ENCODE results near the gene FBXL4. TPM values are rescaled to one million over a fixed set of nuclear protein-coding genes. Genes with fewer than 3 reads are reported as not detected.

FBXL4 gene
- total RNA-seq, 1 experiment from 2014 or later, result 19.6 TPM

DNA sequence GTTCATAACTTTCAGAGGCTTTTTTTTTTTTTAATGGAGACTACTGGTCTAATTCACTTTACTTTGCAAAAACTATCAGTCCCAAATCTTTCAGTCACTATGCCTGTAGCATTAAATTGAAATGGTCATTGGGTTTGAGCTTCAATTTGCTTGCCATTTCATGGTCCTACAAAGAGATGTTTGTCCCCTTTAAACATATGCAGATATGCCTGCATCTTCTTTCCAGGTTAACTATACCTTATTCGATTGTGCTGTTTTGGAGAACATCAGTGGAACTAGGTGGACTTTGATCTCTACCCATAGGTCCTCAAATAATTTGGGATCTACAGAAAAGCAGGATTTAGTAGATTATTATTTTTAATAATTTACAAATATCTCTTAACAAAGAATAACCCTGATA, 108.8 kb downstream of the FBXL4 start:
- DNase-seq (ENCODE audit: low read depth), result no peak

DNA sequence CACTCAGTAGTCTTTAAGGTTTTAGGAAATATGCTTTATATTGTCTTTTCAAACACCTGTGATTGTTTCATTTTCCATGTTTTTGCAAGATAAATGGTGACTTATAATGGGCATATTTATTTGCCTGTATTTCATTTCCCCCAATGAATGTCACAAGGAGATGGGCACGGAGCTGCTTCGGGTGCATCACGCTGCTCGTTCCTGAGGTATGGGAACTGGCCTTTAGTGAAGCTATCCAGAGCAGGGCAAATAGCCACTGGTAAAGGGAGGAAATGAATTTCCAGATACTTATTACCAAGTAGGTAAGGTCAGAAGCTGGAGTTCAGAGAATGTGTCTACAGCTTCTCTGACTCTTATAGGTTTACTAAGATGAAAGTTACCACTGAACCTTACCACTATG, 109.7 kb downstream of the FBXL4 start:
- DNase-seq (ENCODE audit: low read depth), result no peak

DNA sequence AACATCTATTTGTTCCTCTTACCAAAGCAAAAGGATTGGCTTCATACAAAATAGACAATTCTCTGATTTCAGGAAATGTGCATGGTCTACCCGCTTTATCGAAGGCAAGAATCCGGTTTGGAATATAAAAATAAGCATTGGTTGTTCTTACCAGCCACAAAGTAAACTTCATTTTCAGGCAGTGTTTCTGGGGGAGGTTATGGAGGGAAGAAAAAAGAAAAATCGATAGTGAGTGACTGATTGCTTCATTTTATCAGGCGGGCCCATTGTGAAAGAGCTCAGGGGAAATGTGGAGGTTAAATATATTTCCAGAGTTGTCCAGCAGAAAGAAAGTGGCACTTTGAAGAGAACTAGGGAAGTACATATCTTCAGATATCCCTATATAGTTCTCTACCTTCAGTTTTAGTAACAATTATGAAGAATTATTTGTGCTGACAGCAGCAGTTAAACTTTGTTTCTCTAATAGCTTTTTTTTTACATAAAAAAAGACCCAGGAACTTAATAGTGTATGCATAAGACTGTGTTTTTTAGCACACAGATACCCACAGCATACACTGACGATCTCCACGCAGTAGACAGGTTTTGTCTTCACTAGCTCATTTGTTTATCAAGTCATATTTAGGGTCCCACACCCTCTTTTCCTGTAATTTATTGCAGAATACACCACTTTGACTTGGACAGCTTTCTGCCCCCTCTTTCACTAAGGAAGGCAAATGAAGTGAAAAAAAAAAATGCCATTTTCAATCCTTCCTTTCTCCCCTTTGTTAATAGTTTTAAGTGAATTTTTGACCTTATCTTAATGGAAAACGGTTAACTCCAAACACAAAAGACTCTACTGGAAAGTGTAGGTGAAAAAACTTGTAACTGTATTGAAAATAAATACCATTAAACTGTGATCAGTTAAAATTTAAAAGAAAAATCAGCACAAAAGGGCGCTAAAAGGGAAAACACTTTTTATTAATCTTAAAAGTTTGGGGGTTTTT, 110.5 kb downstream of the FBXL4 start:
- DNase-seq (ENCODE audit: low read depth), result no peak

DNA sequence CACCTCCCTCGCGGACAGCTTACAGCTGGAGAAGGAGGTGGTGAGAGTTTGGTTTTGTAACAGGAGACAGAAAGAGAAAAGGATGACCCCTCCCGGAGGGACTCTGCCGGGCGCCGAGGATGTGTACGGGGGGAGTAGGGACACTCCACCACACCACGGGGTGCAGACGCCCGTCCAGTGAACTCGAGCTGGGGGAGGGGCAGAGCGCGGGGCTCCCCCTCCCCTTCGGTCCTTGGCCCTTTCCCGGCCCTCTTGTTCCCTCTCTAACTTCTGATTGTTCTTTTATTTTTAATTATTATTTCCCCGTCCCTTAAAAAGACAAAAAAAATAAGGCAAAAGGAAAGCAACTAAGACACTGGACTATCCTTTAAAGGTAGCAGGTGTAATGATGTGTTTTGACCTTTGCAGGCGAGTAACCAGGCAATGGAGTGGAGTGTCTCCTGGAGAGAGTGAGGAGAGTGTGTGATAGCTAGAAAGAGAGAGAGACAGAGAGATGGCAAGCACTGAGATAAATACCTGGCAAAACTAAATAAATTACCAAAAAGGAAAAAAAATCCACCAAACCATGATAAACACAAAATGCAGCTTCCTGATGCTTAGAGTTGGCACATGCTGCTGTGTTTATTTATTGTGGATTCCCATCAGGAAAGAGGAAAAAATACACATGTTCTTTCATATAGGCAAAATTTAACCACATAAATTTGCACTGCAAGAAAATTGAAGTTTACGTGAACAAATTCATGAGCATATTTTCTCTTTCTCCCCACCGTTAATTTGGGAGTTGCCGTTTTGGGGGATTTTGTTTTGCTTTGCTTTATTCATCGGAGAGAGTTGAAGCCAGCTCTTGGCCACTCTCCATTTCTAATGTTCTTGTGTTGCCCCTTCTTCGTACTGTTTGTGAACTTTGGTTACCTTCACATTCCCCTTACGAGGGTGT, 111.5 kb downstream of the FBXL4 start:
- no peak for DNase-seq (ENCODE audit: low read depth)

DNA sequence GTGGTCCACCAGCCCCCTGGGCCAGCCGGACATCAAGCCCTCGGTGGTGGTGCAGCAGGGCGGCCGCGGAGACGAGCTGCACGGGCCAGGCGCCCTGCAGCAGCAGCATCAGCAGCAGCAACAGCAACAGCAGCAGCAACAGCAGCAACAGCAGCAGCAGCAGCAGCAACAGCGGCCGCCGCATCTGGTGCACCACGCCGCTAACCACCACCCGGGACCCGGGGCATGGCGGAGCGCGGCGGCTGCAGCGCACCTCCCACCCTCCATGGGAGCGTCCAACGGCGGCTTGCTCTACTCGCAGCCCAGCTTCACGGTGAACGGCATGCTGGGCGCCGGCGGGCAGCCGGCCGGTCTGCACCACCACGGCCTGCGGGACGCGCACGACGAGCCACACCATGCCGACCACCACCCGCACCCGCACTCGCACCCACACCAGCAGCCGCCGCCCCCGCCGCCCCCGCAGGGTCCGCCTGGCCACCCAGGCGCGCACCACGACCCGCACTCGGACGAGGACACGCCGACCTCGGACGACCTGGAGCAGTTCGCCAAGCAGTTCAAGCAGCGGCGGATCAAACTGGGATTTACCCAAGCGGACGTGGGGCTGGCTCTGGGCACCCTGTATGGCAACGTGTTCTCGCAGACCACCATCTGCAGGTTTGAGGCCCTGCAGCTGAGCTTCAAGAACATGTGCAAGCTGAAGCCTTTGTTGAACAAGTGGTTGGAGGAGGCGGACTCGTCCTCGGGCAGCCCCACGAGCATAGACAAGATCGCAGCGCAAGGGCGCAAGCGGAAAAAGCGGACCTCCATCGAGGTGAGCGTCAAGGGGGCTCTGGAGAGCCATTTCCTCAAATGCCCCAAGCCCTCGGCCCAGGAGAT, 112.4 kb downstream of the FBXL4 start:
- DNase-seq (ENCODE audit: low read depth), result peak; percentile 15

DNA sequence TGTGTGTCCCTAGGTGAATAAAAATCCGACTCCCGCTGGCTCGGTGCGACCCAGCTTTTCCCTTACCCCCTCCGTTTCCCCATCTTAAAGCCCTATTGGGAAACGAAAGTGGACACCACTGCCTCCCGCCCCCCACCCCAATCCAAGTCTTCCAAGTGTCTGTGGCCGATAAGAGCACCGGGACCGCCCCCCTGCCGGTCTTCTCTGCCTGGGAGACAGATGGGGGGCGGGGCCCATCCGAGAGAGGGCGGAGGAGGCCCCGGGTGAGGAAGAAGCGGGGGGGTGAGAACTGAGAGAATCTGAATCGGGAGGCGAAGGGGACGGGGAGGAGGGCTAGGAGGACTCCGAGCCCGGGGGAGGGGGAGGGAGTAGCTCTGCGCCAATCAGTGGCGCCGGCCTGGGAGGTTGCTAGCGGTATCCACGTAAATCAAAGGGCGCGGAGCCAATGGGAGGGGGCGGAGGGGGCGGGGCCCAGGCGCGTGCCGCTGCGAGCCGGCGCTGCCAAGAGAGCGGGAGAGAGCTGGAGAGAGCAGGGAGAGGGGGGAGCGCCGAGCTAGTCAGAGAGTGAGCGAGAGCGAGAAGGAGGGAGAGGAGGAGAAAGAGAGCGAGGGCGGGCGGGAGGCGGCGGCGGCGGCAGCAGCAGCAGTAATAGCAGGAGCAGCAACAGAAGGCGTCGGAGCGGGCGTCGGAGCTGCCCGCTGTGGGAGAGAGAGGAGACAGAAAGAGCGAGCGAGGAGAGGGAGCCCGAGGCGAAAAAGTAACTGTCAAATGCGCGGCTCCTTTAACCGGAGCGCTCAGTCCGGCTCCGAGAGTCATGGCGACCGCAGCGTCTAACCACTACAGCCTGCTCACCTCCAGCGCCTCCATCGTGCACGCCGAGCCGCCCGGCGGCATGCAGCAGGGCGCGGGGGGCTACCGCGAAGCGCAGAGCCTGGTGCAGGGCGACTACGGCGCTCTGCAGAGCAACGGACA, 113.4 kb downstream of the FBXL4 start, which contains the start of gene POU3F2:
POU3F2 (plus strand) TSS at position 515 of the 972 bp plus-strand sequence; CDS start at position 815, 300 bp downstream.
- DNase-seq (ENCODE audit: low read depth), result peak; percentile 83

DNA sequence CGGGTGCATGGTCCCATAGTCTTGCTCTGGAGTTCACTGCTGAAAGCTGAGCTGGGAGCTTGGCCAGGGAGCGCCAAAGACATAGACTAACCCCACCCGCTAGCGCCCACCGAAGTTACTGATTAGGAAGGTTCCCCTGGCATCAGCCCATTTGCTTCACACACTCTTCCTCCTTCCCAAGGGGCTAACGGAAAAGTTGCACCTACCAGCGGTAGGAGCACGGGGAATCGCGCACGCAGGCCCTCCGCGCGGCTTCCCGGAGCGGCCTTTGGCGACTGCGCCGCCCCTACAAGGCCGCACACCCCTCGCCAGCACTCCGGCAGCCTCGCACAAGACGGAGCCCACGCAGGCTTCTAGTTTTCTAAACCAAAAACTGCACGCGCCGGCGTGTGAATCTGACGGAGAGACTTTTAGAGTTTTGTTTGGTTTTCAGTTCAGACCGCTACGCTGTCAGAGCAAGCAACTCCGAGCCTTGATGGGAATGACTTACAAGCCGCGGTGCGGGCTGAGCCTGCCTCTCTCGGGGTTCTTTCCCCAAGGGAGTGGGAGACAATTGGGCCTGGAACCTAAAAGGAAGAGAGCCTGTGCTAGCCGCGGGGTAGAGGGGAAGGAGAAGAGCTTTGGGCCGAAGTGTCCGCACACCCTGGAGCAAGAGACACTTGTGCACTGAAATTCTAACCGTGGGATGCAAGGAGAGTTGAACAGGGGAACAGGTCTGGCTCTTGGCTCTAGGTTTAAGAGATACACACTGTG, 114.3 kb downstream of the FBXL4 start:
- peak; percentile 32 for DNase-seq (ENCODE audit: low read depth)

DNA sequence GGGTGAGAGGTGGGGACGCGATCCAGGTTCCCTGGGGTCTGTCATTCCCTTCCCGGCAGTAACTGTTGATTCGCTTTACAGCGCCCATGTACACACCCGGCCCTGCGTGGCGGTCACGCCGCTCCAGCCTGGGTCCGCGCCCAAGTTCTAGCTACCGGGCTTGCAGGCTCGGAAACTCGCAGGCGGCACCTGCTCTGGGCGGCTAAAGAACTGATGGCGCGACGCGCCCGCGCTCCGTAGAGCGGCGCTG, 114.8 kb downstream of the FBXL4 start:
- no peak for DNase-seq (ENCODE audit: low read depth)

DNA sequence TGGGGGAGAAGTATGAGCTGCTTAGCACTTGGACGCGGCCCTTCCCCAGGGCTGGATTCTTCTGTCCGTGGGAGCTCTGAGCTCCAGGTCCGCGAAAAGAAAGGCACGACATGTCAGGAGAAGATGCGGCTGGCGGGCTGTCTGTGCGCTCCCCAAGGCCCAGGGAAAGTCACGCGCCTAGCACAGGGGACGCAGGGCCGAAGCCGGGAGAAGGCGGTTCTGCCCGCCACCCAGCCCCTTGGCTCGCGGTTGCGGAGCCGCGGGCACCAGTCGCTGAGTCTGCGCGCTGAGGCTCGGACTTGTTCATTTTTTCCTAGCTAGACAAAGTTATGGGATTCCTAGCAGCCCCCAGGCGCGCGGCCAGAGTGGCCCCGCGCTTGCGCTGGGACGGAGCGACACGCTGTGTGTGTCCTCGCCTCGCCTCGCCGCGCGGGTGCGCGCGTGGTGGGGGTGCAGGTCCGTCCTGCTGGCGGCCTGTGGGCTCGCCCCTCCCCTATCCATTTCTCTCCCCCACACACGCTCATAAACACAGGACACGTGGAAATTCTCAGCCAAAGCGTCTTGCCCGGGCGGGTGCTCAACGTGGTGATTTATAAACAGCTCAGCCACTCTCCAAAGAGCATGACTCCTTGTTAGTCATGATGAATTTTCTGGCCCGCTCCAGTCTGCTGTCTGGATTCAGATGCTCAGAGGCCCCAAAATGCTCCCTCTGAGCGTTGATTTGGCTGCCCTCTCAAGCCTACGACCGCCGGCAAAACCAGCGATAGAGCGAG, 115.3 kb downstream of the FBXL4 start:
- DNase-seq (ENCODE audit: low read depth), result peak; percentile 62

DNA sequence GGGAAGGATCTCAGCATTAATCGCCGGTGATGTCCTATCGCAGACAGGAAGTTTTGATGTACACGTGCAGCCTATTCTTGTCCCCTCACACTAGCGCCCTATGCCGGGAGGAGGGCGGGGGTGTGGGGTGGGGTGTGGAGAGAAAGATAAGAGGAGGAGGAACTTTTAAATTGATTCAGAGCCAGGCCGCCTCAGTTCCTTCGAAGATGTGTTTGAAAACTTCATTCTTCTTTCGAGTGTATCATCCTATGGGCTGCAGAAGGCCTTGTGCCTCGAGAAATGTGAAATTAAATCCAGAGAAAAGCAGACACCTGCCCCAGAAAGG, 115.8 kb downstream of the FBXL4 start:
- DNase-seq (ENCODE audit: low read depth), result no peak

DNA sequence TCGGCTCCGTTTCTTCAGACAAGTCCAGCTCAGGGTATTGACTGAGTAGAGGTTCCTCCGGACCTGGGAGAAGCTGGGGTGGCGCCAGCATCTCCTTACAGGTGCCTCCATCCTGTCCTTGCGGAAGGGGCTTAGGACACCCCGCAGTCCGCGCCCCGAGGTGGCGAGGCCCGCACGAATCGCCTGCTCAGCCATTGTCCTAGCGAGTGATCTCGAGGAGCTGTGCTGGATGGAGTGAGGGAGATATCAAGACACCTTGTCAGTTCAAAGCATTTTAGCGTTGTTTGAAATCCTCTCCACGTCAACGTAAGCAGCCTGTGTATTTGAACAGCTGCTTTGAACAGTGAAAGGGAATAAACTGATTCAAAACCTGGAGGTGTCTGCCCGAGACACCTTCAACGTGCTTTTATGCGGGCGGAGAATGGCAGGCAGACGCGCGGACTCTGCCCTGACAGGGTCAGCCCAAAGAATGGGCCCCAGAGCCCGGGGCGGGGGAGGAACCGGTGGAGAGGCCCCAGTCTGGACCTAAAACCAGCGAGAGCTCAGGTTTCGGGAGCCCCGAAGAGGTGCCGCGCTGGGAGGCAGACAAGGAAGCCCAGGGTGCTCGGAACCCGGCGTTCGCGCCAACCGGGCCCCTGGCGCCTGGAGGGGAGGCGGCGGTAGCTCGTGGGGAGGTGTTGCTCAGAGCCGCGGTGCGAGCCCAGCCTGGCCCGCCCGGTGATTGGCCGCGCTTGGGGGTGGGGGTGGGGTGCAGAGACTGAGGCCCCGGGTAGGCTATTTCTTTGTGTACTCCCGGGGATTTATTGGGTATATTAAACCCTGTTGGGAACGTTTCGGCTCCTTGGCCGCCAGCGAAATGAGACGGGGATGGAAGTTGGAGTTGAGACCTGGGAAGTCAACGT, 116.4 kb downstream of the FBXL4 start:
- no peak for DNase-seq (ENCODE audit: low read depth)

DNA sequence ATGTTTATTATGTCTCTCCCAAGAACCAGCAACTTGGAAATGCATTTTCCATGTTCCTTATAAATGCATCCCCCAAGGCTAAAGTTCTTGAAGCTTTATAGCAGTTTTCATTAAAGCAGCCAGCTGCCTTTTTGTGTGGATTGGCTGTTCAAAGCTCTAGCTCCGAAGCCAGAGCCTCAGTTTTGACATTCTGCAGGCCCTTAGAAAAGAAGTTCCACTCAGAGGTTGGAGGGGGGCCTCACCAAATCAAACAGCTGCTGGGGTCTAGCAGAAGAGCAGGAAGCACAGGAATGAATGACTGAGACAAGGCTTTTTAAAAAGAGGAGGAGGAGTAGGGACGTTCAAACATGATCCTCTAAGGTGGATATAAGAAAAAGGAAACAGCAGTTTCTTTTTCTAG, 117.6 kb downstream of the FBXL4 start:
- no peak for DNase-seq (ENCODE audit: low read depth)

DNA sequence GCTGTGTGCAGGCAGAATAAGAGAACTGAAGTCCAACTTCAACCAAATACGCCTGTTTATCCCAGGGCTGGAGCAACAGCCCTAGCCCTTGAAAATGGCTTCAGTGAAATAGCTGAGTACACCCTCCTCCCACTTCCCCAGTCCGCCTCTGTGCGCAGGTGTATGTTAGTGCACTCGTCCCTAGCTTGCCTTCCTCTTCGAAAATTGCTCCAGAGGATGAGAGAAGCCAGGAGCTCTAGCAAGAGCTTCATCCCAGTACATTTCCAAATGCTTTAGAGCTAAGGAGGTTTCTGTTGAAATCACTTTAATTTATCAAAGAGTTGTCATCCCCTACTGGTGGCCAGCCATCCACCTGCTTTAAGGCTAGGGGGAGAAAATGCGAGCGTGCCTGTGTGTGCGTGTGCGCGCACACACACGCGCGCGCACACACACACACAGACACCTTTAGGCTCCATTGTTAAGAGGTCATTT, 118.8 kb downstream of the FBXL4 start:
- DNase-seq (ENCODE audit: low read depth), result no peak

DNA sequence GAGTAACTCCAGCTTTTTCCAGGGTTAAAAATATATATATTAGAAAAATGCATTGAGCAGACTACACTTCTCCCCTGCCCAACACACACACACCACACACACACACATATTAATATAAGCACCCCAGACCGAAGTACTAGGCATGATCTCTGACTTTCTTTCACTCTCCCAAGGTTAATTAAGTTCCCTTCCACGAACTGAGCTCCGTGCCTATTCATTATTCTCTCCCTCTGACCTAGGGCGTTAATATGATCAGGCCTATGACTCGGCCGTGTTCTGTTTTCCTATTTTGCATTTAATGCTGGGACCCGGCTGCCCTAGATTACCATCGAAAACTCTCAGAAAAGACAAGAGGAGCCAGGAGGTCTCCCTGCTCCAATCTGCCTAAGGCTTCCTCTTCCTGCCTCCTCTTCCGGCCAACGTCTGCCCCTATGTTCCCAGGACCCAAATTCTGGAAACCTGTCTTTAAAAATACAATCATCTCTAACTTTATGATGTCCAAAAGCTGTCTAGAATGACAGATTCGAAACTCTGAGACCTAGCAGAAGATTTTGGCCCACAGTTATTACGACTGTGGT, 119.4 kb downstream of the FBXL4 start:
- no peak for DNase-seq (ENCODE audit: low read depth)

DNA sequence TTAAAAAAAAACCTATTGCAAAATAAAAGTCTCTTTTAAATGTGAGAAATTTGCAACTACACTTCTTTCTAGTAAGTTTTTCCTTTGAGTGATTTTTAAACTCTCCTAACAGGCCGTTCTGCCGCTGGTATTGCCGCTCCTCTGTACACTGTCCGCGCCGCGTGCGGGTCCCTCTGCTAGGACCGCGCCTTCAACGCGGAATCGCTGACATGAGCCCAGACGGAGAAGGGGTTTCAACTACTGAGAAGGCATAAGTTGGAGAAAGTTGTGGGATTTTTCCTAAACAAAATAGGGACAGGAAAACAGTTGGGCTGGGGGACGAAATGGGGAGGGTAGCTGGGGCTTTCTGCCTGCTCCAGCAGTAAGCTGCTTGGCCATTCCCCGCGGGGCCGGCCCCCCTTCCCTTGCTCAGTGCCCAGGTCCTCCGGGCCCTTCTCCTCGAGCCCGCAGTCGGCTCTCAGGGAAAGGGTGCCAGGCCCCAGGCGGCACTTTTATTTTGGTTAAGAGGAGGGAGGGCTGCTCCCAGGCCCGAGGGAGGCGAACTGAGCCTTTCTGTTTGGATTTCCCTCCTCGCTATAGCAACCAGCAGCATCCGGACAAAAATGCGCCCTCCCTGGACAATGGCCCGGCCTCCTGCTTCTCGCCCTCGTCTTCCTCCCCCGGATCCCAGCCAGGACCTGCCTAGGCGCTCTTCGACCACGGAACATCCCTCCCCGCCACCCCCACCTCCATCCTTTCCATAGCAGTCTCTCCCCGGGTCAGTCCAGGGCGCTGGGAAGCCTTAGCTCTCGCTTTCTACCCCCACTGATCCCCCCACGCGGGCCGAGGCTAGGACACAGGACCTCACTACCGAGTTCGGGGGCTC, 120.2 kb downstream of the FBXL4 start:
- peak; percentile 55 for DNase-seq (ENCODE audit: low read depth)

DNA sequence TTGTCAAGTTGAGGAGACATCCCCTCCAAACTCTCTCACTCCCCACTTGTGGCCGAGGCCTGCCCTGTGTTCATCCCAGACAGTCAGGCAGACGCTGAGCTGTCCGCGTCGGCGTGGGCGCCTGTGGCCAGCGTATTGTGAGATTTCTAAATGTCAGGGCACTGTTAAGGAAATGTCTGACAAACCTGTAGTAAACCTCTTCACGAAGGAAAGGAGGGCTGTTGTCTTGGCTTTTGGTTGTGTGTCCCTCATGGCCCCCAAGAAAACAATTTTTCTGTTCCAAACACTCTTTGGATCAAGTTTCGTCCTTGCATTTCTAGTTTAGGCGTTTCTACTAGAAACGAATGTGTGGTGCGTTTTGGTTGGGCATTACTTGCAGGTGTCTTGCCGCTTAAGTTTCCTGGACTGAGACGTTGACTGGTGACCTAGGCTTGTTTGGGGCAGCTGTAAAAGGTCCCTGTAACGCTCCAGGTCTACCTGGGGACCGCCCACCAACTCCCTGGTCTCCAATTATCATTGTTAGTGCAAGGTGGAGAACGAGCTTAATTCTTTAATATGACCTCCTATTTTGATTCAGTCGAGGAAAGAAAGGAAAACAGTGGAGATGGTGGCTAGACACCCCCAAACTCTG, 122.0 kb downstream of the FBXL4 start:
- no peak for DNase-seq (ENCODE audit: low read depth)

Data from RPMI7951 (cell line).